Heart right ventricle (tissue), 16 donors: ENCODE data around the gene PROK2. TPM values are rescaled to one million over a fixed set of nuclear protein-coding genes. Genes with fewer than 3 reads are reported as not detected.
A peak's percentile ranks its signal among the peaks of the same experiment; 100 is the strongest.

ENCODE experiments used
- ATAC-seq, 8 donors: fragments of 200-7000 bp; cut with Tn5 transposase; one replicate each; pipeline ENCODE4 v1.9.1; 2020; ENCODE audit warnings: mild to moderate bottlenecking in 8 of 8, moderate library complexity in 8 of 8, moderate number of reproducible peaks in 1 of 8
- DNase-seq, 2 donors: peaks; one replicate each; pipeline ENCODE4 v3.0.0-alpha.2; 2020
- H3K27ac ChIP-seq, 10 donors: fragments of 200-600 bp; sonication (generic) in 2 of 10; one replicate each; pipeline versions ENCODE4 v1.5.0 to v1.8.0; 2020 to 2022; ENCODE audit warnings: mild to moderate bottlenecking in 3 of 10
- H3K27me3 ChIP-seq, 7 donors: fragments of 200-600 bp; one replicate each; pipeline ENCODE4 v1.8.0; 2021 to 2022; ENCODE audit warnings: mild to moderate bottlenecking in 2 of 7
- H3K36me3 ChIP-seq, 9 donors: fragments of 200-600 bp; sonication (generic) in 1 of 9; one replicate each; pipeline versions ENCODE4 v1.5.0 to v1.8.0; 2020 to 2022; ENCODE audit warnings: mild to moderate bottlenecking in 2 of 9
- H3K4me1 ChIP-seq, 9 donors: fragments of 200-600 bp; sonication (generic) in 1 of 9; one replicate each; pipeline versions ENCODE4 v1.5.0 to v1.8.0; 2020 to 2022; ENCODE audit warnings: mild to moderate bottlenecking in 4 of 9
- H3K4me3 ChIP-seq, 10 donors: fragments of 200-600 bp; sonication (generic) in 2 of 10; one replicate each; pipeline versions ENCODE4 v1.5.0 to v1.8.0; 2020 to 2022; ENCODE audit warnings: mild to moderate bottlenecking in 7 of 10, moderate library complexity in 2 of 10
- H3K9me3 ChIP-seq, 11 donors: fragments of 200-600 bp in 10 of 11; sonication (generic) in 2 of 11; one replicate each; pipeline versions ENCODE4 v1.5.0 to v1.8.0; 2013 to 2022; ENCODE audit warnings: mild to moderate bottlenecking in 2 of 11, control low read depth in 1 of 11, moderate library complexity in 1 of 11
- CTCF ChIP-seq, 9 donors: fragments of 200-600 bp; sonication (generic) in 2 of 9; IDR thresholded peaks; one replicate each; pipeline versions ENCODE4 v1.5.0 to v1.8.0; 2021 to 2022; ENCODE audit warnings: antibody characterized with exemption in 9 of 9, mild to moderate bottlenecking in 5 of 9, moderate library complexity in 1 of 9
- WGBS, 2 donors: extraction: QIAGEN DNeasy Blood & Tissue Kit; methylation state at CpG; one replicate each; pipeline ENCODE4 v1.1.7; 2013; ENCODE audit warnings: inconsistent platforms in 1 of 2; 5-methylcytosine and 5-hydroxymethylcytosine counted together
- intact Hi-C, 10 donors: fragments of 100-400 bp; cut with DNase I; formaldehyde crosslinking; loops; one replicate each; pipeline versions ENCODE4 v1.11.1 to v1.14.2; 2022
- polyA plus RNA-seq, 2 donors: library from polyadenylated mRNA; stranded (reverse); fragments of 200-250 nt; gene quantifications; one replicate each; pipeline ENCODE4 v1.2.3, GENCODE V29; 2013
- total RNA-seq, 10 donors: library from RNA; stranded (reverse); fragmentation: NEBNext Ultra II Directional in 3 of 10; extraction: Animal tissue kit (Norgen Biotek cat#: 25700) in 3 of 10; gene quantifications; one replicate each; pipeline versions ENCODE4 v1.2.1 to v1.2.4, GENCODE V29; 2021 to 2023
- donor health status: Arrhythmogenic right ventricular cardiomyopathy.
- donor health status: ischemic (EF 13 %, LVEDD 7.1; RV severe dilation, severe dysfunction).
- donor health status: healthy with polysubstance abuse.
- donor health status: DM: no; HTN: yes; CAD: no.
- donor health status: DM: no; HTN: no; CAD: no.
- donor health status: ischemic (EF 25% LVEDD 6.9; RV normal size, moderate dysfunction).
- donor health status: ischemic (EF 25% LVEDD 5.7; RV mildly dilated, moderate dysfunction).
- donor health status: healthy.
- donor health status: DM: yes; HTN: yes; CAD: no.
- donor health status: Ischemic cardiomyopathy.
- donor health status: ischemic (EF 35%, LVEDD 5.7; RV mildly dilated, moderate dysfunction).
- donor health status: nonischemic (EF 11% LVEDD 7.7; RV severe dilation, severe dysfunction).
- donor health status: DM: yes; HTN: yes; CAD: no.
- donor health status: PGD.
- donor health status: ischemic (EF 29% LVEDD 5.4; RV normal size, mild dysfunction).
- donor health status: nonischemic (EF 23%, LVEDD 6.1; RV moderate dilation, normal function).

Gene PROK2
- total and polyA plus RNA-seq, 12 donors = 0.09 to 0.67 (median 0.43) TPM; not detected in 4

- H3K27me3 ChIP-seq = peaks cover 0 to 32% (median 22%) of the 10 kb centered on the region in 7 donors
- no peaks in the 10 kb centered on the region for H3K9me3 ChIP-seq
- H3K36me3 ChIP-seq = no peaks in the 10 kb centered on the region
- intact Hi-C loops = no loop called here
- no peak for TF ChIP-seq CTCF (IDR thresholded peaks at IDR 0.05)
- no peak for DNase-seq
- H3K27ac ChIP-seq = peak overlapping the region in 1 of 10 donors; percentile 83
- WGBS, 2 donors = 87 to 92% methylated on average over 2 of the region's 2 CpGs
- no peak overlapping the region for H3K4me3 ChIP-seq
- ATAC-seq = no peak
- H3K4me1 ChIP-seq = peaks cover 0 to 18% (median 0%) of the 10 kb centered on the region in 9 donors
Observed at GRCh38 chr3:71805691-71806090, 20.7 kb upstream of the PROK2 start.

DNA sequence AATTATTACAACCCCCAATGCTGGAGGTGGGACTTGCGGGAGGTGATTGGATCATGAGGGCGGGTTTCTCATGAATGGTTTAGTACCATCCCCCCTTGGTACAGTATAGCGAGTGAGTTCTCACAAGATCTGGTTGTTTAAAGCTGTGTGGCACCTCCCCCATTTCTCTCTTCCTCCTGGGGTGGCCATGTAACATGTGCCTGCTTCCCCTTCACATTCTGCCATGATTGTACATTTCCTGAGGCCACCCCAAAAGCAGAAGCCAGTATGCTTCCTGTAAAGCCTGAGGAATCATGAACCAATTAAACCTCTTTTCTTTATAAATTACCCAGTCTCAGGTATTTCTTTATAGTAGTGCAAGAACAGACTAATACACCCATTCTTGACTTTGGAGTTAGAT is 20.3 kb upstream of the PROK2 start:
- Histone ChIP-seq H3K9me3 (no peaks in the 10 kb centered on the region), H3K4me3 (no peak overlapping the region), H3K4me1 (peaks cover 0 to 18% (median 0%) of the 10 kb centered on the region in 9 donors), H3K27ac (peak overlapping the region in 1 of 10 donors; percentile 83), H3K27me3 (peaks cover 0 to 37% (median 27%) of the 10 kb centered on the region in 7 donors), H3K36me3 (no peaks in the 10 kb centered on the region)
- WGBS, 2 donors = 84 to 85% methylated on average over 3 of the region's 3 CpGs
- ATAC-seq = peak in 1 of 8 donors; percentile 55
- intact Hi-C loops = no loop called here
- DNase-seq = no peak
- no peak for TF ChIP-seq CTCF (IDR thresholded peaks at IDR 0.05)

DNA sequence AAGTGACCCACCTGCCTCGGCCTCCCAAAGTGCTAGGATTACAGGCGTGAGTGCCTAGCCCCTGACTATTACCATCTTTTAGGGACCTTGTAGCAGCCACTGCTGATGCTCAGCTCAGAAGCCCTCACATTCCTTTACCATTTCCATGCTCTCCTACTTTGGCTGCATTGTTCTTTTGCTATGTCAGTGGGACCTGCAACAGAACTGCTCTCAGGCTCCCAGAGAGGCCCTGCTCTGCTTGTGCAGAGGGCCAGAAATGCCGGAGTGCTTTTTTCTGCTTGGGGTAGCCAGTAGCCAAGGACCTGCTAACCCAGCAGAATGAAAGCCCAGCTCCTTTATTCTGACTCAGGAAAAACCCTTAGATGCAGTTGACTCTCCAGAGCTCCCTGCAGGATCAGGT is 18.3 kb upstream of the PROK2 start:
- H3K27me3 ChIP-seq = peaks cover 0 to 53% (median 32%) of the 10 kb centered on the region in 7 donors
- no peak for DNase-seq
- H3K4me3 ChIP-seq = no peak overlapping the region
- no peaks in the 10 kb centered on the region for H3K9me3 ChIP-seq
- 86 to 95% methylated on average over 3 of the region's 3 CpGs for WGBS, 2 donors
- TF ChIP-seq CTCF (IDR thresholded peaks at IDR 0.05) = no peak
- no peaks in the 10 kb centered on the region for H3K36me3 ChIP-seq
- H3K4me1 ChIP-seq = peaks cover 0 to 18% (median 0%) of the 10 kb centered on the region in 9 donors
- H3K27ac ChIP-seq = no peak overlapping the region
- ATAC-seq = no peak
- intact Hi-C loops = no loop called here

- 77 to 84% methylated on average over 2 of the region's 2 CpGs for WGBS, 2 donors
- intact Hi-C loops = no loop called here
- no peaks in the 10 kb centered on the region for H3K36me3 ChIP-seq
- TF ChIP-seq CTCF (IDR thresholded peaks at IDR 0.05) = no peak
- ATAC-seq (no peak), DNase-seq (no peak)
- H3K27me3 ChIP-seq = peaks cover 0 to 53% (median 32%) of the 10 kb centered on the region in 7 donors
- no peaks in the 10 kb centered on the region for H3K9me3 ChIP-seq
- H3K4me3 ChIP-seq = no peak overlapping the region
- H3K27ac ChIP-seq = no peak overlapping the region
- H3K4me1 ChIP-seq = peaks cover 0 to 18% (median 0%) of the 10 kb centered on the region in 9 donors
Observed at GRCh38 chr3:71801986-71802385, 17.0 kb upstream of the PROK2 start.
